ENCODE results near the gene CLRN2. TPM values are rescaled to one million over a fixed set of nuclear protein-coding genes. Genes with fewer than 3 reads are reported as not detected.

The CLRN2 gene, protein sequence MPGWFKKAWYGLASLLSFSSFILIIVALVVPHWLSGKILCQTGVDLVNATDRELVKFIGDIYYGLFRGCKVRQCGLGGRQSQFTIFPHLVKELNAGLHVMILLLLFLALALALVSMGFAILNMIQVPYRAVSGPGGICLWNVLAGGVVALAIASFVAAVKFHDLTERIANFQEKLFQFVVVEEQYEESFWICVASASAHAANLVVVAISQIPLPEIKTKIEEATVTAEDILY
- total RNA-seq = not detected in 2 replicates

DNA sequence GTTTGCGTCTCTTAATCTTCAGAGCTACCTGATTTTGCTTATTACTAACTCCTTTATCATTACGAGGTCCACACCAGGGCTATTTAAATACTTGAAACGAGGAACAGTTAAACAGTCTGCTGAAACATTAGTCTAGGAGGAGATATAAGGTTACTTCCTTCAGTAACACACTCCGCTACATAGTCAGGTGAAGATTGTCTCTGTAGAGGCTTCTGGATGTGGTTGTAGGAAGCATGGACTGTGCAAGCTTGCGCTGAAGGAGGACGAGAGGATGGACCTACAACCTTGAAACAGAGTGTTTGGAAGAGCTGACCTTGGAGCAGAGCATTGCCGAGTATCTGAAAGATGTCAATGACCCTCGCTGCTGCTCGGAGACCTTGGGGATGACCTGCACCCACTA, at the start of gene CLRN2:
Gene CLRN2 (plus strand): TSS at position 301 of the 400 bp plus-strand sequence. CDS start 102 bp downstream, outside the sequence.
- no peak for DNase-seq (ENCODE audit: low read depth in 2 of 2)

DNA sequence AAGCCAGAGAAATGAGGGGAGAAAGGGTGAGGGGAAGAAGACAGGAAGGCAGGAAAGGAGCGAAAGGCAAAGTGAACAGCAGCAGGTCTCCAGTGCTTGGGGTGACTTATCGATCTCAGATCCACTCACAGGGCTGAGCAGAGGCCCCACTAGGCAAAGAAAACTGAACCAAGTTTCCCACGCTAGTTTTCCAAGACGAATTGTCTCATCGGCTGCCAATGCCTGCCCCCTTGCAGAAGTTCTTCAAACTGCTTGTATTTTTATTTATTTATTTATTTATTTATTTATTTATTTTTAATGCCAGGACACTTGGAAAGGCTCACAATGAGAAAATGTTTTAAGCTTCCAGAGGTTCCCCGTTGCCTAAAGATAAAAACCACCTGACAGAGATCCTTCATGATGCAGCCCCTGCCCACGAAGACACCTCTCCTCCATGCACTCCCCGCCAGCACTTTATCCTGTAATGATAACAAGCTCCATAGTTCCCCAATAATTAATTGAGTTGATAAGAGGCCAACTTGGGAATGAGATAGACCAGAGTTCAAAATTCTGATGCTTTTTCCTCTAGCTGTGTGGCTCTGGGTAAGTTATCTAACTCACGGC, 46.2 kb upstream of the CLRN2 start:
- DNase-seq (ENCODE audit: low read depth in 2 of 2) = peak; percentile 36 to 65

DNA sequence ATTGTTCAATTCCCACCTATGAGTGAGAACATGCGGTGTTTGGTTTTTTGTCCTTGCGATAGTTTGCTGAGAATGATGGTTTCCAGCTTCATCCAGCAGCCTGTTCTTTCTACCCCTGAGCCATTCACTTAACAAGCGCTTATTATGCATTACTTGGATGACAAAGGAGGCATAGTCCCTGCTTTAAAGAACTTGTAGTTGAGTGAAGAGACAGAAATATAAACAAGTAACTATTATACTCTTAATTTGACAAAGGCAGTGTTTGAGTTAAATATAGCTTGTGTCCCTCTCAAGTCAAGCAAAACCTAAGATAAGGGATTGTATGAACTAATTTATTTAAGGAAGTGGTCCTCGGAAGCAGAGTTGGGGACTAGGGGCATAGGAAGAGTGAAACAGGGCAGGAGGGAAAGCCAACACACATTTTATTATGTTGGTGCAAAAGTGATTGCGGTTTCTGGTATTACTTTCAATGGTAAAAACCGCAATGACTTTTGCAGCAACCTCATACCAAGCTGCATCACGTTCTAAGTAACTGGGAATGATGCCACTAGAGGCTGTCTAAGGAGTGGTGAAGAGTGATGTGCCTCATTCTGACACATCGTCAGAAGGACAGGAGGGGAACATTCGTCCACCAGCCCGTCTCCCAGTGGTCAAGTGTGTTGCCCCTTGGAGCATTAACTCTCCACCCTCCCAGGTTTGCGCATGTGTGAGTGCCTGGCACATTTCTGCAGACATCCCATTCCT, 44.9 kb upstream of the CLRN2 start:
- no peak for DNase-seq (ENCODE audit: low read depth in 2 of 2)

DNA sequence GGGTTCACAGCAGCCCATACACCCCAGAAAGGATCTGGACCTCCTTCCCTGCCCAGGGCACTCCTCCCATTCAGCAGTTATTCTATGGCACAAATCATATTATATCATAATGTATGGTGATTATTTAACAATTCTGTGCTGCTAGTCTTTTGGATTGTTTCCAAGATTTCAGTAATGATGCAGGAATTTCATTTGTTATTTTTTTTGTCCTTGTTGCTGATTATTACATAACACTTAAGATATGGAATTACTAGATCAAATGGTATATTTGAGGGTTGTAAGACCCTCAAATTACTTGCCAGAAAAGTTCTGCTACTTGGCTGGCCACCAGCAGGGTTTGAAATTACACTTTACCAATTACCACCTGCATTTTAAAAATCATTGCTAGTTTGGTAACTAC, 39.5 kb upstream of the CLRN2 start:
- peak in 1 of 2 donors; percentile 17 for DNase-seq (ENCODE audit: low read depth in 2 of 2)

DNA sequence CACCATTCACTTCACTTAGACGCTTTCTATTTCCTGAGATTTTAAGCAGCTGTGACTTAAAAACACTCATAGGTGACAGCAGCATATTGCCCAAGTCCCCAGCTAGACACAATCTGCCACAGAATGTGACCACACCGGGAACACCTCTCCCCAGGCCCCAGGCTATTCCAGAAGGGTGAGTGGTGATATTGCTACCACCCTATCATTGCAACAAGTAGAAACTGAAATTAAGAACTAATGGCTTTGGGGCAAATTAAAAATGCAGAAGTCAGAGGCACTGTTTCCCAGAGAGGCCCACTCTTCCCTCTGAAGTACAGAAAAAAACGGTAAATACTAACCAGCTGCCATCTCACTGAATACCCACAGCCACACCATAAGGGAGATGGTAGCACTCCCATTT, 38.1 kb upstream of the CLRN2 start:
- DNase-seq (ENCODE audit: low read depth in 2 of 2) = no peak

DNA sequence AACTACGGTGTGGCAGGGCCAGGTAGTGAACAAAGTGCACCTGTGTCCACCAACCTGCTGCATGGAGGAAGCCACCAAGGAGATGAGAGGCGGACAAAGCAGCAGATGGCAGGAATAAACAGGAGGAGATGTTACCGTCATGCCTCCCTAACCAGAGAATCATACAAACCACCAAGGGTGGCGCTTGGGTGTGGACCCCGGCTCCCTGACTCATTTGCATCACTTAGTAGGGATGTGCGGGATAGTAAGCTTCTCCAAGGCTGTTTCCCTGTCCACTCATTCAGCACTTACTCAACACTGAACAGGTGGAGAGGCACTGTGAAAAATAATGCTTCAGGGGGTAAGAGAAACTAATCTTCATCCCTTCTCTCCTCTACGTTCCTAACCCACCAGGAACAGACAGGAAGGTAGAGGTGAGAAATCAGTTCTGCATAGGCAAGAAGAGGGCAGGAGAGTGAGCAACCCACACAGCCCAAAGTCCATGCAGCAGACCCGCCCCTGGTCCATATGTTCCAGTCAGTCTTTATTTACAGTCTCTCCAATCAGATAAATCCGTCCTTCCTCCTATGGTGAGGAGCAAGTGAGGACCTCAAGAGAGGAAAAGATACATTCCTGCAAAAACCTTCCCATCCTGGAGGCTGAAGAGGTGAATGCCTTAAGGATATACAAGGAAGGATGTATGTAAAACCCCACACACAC, 37.0 kb upstream of the CLRN2 start:
- DNase-seq (ENCODE audit: low read depth in 2 of 2) = no peak

DNA sequence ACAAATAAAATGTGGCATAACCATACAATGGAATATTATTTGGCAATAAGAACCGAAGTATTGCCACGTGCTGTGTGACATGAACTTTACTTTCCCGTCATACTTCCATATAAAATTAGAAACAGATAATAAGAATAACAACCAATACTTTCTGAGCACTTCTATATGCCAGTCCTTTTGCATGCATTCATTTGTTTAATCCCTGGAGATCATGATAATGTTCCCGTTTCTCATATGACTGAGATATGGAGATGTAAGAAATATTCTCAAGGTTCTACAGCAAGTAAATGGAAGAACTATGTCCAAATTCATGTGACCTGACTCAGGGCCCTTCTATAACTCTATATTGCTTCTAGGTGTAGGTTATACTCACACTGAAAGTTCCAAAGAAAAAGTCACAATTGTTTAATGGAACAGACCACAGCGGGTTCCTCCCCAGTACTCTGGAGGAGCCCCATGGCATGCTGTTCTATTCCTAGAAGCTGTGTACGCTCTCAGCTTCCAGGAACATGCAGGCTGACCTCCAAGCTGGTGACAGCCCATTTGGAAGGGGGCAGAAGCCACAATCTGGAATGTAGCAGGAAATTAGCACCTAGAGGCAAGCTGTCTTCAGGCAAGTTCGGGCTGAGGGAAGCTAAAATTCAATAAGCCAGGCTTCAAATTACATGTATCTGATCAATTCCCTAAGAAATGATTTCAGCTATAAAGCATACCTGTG, 34.6 kb upstream of the CLRN2 start:
- DNase-seq (ENCODE audit: low read depth in 2 of 2) = no peak

DNA sequence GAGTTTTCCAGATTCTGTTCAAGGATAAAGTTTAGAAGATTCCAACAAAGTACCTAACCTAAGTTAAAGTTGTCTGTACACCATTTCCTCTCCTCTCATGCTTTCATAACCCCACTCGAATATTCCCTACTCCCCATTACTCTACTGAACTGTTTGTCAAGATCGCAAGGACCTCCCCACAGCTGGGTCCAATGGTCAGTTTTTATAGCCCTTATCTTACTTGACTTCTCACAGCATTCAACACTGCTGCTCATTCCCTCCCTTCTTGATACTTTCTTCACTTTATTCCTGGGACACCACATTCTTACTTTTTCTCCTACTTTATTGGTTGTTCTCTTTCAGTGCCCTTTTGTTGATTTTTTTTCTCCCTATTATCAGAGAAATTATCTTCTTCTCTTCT, 34.0 kb upstream of the CLRN2 start:
- no peak for DNase-seq (ENCODE audit: low read depth in 2 of 2)

DNA sequence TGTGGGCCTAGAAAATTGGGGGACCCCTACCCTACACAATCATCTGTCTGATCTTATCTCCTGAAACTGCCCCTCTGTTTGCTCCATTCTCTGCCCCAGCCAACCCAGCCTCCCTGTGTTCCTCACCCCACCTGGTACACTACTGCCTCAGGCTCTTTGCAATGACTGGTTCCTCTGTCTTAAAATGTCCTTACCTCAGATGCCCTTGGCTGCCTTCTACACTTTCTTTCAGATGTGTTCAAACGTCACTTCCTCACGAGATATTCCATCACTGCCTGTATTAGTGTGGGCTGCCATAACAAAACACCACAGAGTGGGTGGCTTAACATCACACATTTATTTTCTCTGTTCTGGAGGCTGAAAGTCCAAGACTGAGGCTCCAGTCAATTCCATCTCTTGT, 32.2 kb upstream of the CLRN2 start:
- no peak for DNase-seq (ENCODE audit: low read depth in 2 of 2)

DNA sequence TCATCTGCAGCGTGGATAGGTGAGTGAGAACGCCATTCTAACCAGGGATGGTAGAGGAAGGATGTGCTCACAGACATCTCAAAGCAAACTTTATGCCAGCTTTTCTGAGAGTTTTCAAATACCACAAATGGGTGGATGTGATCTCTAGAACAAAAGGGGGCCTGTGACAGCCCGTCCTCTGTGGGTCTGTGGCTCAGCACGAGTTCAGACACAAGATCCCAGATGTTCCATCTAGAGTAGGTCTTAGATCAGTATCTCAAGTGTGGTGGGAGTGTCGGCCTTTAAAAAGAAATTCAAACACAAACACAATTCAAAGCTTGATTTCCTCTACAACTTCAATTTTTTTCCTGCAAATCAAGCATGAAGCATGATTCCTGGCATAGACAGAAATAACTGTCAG, 25.8 kb upstream of the CLRN2 start:
- no peak for DNase-seq (ENCODE audit: low read depth in 2 of 2)

DNA sequence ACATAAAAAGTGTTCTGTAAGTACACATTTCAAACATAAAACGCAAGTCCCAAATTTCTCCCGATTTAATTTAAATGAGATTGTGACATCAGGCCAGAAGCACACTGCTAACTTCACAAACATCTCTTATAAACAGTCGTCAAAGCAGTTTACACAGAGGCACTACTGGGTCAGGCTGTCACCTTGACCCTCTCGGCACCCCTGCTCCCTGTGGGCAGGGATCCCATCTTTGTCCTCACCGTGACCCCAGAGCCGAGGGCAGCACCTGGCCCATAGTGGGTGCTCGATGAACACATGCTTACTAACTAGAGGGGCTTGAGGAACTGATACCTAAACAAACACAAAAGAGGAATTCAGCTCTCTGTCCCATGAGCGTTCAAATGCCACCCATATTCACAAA, 25.2 kb upstream of the CLRN2 start:
- no peak for DNase-seq (ENCODE audit: low read depth in 2 of 2)

DNA sequence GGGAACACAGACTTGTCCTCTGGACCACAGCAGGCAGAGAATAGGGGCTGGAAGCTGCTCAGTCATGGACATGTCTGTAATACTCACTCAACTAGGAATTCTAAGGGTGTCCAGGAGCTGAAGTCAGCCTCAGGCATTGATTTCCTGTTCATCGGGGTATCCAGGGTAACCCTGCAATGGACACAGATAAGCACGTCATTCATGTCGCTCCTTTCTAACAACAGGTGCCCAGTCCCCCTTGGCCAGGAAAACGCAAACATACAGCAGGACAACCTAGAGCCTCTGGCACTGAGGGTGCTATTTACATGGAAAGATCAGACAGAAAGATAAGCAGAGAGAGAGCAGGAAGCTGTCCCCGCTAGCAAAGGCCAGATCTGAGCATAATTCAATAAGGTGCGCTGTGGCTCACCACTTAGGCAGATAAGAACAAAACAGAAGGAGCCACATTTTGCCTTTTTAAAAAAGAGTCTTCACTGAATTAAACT, 24.3 kb upstream of the CLRN2 start:
- DNase-seq (ENCODE audit: low read depth in 2 of 2) = peak; percentile 49 to 64

DNA sequence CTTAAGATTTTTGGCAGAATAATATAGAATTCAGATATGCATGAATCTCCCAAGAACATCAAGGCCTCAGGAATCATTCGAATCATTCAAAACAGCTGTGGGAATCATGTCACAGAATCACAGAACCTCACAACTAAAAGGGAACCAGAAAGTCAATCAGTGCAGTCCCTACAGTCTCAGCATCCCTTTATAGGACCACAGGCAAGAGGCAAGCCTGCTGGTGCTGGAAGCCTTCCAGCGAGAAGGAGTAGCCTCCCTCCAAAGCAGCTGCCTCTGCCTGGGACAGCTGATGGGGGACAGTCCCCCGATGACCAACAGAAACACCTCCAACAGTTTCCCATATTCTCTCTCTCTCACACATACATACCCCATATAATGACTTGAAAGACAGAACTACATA, 23.8 kb upstream of the CLRN2 start:
- DNase-seq (ENCODE audit: low read depth in 2 of 2) = no peak

DNA sequence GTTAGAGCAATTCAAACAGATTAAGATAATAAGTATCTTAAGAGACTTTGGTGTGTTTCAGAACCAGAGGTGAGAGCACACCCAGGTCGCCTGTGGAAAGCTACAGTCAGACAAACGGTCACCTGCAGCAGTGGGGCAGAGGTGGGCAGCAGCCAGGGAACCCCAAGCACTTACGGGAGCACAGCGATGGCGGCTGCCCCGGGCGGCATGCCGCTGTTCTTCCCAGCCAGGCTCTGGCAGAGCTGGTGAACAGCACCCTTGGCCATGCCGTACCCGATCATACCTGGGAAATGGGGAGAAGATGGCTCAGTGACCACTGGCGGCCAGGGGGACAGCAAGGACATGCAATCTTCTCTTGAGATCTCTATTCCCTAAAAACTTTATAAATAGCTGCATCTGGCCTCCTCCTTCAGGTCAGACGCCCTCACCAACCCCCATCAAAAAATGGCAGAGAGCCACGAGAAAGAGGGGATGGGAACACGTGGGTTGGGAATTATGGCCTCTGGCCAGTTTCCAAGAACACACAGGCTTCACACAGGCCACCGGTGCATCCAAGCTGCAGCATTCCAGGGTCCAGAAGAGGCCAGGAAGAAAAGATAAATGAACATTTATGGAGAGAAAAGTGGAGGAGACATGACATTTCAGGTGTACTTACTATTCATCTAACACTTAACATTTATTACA, 22.8 kb upstream of the CLRN2 start:
- peak in 1 of 2 donors; percentile 10 for DNase-seq (ENCODE audit: low read depth in 2 of 2)

DNA sequence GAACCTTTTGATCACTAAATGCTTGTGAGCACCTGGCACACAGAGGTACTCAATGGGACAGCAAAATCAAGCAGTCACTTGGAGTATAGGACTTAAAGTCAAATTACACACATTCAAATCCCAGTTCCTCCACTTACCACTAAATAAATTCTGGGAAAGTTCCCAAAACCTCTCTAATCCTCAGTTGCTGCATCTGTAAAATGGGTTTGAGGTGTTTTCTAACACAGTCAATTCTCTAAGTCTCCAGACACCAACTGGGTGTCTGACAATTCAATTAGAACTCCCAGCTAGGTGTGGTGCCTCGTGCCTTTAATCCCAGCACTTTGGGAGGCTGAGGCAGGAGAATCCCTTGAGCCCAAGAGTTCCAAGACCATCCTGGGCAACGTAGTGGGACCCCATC, 22.1 kb upstream of the CLRN2 start:
- no peak for DNase-seq (ENCODE audit: low read depth in 2 of 2)

DNA sequence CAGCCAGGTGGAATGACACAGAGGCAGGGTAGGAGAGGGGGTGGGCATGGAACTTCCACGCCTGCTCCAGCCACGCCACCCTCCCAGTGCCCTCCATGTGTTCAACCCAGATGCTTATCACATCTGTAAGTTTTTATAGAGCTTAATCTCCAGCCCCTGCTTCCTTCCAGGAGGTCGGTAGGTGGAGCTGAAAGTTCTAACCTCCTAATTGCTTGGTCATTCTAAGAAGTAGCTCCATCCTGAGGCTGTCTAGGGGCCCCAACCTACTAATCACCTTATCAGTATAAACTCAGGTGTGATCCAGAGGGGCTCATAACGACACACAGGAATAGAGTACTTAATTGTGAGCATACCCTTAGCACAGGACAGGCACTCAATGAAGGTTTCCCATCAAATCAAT, 21.3 kb upstream of the CLRN2 start:
- no peak for DNase-seq (ENCODE audit: low read depth in 2 of 2)

DNA sequence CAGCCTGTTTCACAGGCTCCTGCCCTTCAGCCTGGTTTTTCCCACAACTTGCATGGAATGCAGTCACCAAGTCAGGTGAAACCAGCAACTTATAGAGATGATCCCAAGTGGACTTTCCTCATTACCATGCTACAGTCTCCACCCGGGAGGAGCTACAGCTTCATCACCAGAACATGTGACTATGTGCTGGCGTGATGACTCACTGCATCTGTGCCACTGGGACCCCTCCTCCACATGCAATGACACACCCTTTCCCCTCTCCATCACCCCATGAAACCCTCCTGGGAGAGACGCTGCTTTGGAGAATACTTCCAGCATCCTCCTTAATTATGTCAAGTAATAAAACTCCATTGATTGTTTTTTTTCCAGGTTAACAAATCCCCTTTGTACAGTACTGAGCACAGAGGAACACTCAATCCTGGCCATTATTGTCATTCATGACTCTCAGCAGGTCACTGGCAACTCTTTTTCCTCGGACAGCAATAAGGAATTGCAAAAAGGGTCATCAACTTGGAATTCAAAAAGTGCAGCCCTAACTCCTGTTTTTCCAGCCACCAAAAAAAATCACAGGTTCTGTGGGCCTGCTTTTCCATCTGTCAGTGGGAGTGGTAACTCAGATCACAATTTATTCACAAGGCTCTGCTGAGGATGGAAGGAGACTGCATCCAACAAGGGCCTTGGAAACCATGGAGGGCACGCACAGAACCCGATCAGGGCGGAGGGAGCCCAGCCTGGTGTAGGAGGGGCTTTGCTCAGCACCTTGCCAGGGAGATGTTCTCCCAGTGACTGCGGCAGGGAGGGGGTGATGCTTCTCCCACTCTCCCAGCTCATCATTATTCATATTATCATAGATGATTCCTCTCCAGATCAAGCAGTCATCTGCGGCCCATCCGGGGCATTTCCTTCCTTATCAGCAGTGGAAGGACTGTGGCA, 20.4 kb upstream of the CLRN2 start:
- DNase-seq (ENCODE audit: low read depth in 2 of 2) = peak in 1 of 2 donors; percentile 60

DNA sequence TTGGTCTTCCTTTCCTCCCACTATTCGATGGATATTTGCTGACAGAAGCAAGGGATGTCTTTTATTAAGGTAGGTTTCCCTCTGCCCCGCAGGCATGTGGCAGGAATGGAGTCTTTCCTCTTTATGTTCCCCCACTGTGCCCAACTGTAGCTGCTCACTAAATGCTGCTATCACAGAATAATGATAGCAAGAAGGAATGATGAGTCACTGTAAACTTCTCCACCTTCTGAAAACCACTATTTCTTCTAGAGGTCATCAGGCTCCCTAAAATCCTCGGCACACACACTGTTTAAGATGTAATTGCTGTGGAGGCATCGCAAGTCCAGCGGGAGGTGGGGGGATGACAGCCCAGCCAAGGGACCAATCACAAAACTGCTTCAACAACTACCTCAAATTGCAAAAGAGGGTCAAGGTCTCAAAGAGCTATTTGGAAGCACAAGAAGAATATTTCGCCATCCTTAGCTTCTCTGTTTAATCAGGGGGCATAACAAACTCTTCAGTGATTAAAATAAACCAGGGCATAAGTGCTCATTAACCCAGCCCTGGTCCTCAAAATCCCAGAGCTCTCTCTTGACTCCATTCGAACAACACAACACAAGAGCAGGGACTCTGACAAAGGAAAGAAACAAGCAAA, 17.0 kb upstream of the CLRN2 start:
- no peak for DNase-seq (ENCODE audit: low read depth in 2 of 2)

DNA sequence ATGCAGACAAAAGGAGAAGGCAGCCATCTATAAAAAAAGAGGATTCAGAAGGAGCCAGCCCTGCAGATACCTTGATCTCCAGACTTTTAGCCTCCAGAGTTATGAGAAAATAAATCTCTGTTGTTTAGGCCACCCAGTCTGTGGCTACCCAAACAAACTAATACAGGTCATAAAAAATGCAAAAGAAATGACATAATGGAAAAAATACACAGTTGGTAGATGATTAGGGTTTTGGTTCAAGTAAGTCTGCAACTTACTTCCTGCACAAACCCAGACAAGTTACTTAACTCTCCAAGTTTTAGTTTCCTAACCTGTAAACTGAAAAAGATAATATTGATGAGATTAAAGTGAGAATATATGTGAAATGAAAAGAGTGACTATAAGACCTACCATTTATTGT, 14.4 kb upstream of the CLRN2 start:
- DNase-seq (ENCODE audit: low read depth in 2 of 2) = no peak

Measured in dermis microvascular lymphatic vessel endothelial cell (primary cell).